ENCODE data around the gene TNFRSF4.

TNFRSF4 gene

DNA sequence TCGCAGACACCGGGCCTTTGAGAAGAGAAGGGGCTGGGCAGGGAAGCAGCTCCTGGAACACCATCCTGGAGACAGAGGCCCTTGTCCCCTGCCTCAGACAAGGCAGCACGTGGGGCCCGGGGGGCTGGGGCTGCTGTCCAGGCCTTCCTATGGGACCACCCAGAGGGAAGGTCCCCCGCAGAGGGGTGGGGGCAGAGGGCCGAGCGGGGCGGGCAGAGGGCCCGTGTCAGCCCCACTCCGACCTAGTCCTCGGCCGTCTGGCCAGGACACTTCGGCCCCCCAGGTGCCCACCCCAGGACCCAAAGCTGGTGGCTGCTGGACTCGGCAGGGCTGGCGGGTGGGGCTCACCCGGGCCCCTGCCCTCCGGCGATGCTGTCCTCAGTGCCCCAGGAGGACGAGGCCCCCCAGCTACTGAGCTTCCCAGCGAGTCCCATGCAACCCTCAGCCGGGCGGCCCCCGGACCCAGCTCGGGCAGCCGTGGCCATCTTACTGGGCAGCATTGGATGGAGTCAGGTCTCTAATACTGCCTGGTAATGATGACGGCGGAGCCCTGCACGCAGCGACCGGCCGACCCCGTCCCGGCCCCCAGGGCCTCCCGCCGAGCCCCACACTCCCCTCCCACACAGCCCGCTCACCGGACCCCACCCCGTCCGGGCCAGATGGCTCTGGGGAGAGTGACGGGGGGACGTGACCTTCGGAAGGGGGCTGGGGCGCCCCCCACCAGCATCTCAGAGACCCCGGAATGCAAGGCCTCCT lies 47.1 kb downstream of the TNFRSF4 start:
- DNase-seq: no peak

DNA sequence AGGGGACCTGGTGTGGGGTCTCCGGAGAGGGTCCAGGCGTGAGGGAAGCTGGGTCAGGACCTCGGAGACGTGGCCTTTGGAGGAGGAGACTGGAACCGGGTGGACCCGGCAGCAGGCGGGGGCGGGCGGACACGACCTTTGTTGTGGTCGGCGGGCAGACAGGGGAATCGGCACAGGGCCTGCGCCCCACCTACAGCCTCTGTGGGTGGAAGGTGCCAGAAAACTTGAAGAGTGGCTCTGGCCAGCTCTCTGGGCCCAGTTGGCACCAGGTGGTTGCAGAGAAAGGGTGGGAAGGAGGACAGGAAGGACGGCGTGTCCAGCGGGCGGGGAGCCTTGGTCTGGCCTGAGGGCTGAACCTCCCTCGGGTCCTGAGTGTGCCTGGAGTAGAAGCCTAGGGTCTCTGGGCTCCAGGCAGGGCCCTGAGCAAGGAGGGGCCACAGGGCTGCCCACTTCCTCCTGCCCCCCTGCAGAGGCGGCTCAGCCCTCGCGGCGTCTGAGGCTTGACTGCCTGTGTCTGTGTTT lies 48.0 kb downstream of the TNFRSF4 start:
- no peak for DNase-seq

DNA sequence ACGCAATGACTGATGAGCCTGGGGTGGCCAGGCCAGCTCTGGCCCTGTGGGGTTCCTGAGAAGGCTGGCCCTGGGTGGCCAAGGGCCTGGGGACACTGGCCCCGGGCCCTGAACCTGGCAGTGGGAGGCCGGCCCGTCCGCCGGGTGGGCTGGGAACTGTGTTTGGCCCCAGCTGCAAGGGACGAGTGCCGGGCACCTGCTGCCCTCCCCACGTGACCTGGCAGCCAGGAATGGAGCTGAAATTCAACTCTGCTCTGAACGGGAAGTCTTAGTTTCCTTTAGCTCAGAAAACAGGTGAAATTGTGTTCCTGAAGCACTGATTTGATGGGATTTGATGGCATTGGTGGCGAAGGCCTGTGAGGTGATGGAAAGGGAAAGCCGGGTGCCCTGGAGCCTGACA lies 48.5 kb downstream of the TNFRSF4 start:
- DNase-seq: no peak

DNA sequence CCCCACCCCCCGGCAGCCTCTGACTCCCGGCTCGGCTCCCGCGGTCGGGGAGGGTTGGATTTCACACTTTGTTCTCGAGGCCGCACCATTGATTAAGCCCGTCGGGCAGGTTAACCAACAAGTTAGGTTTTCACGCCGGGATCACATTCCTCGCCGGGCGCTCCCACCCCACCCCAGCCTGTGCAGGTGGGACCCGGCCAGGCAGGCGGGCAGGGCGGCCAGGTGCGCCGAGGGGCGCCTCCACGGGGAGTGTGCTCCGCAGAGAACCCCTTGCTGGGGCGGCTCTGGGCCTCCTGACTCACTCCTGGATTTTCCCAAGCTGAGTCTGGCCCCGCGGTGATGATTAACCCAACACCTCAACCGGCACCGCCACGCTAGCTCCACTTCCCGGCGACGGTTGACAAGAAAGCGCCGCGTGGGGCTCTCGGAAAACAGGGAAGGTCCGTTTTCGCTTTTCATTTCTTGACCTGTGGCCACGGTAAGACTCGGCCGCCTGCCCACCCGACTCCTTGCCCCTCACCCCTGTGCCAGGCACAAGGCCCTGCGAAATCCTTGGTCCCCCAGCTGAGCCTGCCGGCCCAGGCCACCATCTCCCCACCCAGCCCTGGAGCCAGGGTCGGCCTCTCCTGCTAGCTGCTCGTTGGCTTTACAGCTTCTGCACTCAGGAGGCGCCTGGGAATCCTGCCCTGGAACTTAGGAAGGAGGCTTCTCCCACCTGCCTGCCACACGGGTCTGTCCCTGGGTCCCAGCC lies 49.1 kb downstream of the TNFRSF4 start:
- no peak for DNase-seq

DNA sequence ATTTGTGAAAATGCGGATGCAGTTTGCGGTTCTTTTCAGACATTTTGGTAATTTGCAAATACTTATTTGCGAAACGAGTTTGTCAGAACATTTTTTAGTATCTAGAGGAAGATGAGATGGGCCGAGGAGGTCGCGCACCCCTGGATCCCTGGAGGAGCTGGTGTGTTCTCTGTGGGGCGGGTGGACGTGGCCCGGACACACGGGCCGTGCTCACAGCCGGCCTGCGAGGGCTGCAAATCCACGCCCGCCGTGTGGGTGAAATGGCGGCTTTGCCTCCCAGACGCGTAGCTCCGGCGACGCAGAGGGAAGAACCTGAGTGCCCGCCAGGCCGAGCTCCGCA lies 49.6 kb downstream of the TNFRSF4 start:
- no peak for DNase-seq

DNA sequence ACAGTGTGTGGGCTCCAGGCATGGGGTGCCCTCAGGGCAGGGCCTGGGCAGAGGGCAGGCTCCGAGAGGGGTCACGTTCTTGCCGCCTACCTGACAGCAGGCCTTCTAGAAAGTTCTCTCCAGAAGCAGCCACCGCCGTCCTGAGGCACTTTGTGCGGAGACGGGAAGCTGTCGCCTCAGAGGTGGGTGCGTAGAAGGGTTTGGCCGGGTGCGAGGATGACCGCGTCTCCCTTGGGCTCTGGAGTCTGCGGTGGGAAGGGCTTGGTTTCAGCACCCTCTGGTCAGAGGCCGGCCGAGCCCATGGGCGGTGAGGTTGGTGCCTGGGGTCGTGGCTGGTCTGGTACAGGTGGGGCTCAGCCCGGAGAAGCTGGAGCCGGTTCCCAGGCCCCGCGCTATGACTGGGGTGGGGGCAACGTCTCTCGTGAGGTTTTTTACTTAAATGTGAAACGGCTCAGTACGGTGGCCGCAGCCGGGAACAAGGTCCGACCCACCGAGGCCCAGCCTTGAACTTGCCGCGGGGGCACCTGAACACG lies 50.3 kb downstream of the TNFRSF4 start:
- DNase-seq: no peak

DNA sequence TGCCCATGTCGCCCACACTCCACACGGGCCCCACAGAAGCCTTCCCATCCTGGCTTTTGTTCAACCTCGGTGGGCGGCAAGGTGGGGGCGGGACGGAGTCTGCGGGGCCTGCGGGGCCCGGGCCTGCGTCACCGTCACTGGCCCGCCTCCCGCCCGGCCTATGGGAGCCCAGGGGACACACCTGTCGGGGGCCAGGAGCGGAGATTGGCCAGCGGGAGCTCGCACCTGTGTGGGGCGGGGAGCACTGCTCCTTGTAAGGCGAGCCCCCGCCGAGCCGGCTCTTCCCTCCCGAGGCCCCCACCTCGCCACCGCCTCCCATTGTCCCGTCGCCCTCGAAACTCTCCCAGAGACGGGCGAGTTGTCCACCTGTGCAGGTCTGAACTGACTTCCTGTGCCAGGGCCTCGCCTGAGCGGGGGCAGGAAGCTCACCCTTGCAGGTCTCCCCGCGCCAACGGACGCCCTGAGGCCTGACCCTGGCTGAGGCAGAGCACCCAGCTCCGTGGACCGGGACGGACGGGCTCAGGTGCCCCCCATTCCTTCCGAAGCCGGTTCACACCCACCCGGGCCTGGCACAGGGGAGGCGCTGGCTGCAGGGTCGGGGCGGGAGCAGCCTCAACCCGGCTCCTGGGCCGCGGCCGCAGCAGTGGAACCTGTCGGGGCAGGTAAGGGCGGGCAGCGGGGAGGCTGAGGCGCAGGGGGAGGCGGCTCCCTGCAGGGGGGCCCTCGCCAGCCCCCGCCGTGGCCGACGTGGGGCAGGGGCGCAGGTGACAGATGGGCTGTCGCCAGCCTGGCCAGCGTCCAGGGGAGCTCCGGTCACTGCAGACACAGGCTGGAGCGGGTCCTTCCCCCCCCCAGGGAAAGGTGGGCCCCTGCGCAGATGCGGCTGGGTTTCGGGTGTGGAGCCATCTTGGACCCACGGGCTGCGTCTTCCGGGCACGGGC lies 51.1 kb downstream of the TNFRSF4 start:
- DNase-seq: no peak

DNA sequence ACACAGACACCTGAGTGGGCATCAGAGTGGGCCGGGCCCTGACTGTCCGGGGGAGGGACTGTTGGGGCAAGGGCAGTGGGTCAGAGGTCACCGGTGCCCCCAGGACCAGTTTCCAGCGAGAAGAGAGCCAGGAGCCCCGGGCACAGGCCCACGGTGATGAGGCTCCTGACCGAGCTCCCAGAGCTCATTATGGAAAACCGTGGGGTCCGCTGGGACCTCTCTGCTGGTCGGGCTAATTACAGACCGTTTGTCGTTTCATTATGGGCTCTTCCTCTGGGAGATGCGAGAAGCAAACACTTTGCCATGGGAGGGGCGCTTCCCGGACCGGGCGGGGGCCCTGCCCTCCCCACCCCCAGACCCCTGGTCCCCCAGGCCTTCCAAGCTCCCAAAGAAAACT lies 52.3 kb downstream of the TNFRSF4 start:
- DNase-seq: no peak
